Neural cell (in vitro differentiated cells): ENCODE results near the gene KLC4. TPM values are rescaled to one million over a fixed set of nuclear protein-coding genes. Genes with fewer than 3 reads are reported as not detected.

Experiments used
- H2AFZ ChIP-seq: fragments of 200-600, 300-800 bp; sonication (generic), shearing (Covaris generic); 2 replicates; pipeline ENCODE4 v1.6.0; 2014; ENCODE audit warnings: low read depth, mild to moderate bottlenecking, antibody characterized with exemption, low read length, moderate library complexity
- H3F3A ChIP-seq: fragments of 200-600 bp; shearing (Covaris generic); 2 replicates; pipeline ENCODE4 v1.6.1; 2016; ENCODE audit warnings: mild to moderate bottlenecking, moderate library complexity, mixed read lengths, antibody characterized with exemption, low read length; ENCODE audit not compliant: insufficient read depth, poor library complexity, severe bottlenecking
- H3K27ac ChIP-seq: fragments of 200-600, 300-800 bp; sonication (generic), shearing (Covaris generic); 2 replicates; pipeline ENCODE4 v1.5.1; 2014; ENCODE audit warnings: mild to moderate bottlenecking, low read length, moderate library complexity
- H3K27me3 ChIP-seq: fragments of 300-800, 200-600 bp; sonication (generic), shearing (Covaris generic); 2 replicates; pipeline ENCODE4 v1.6.0; 2014; ENCODE audit warnings: mild to moderate bottlenecking, low read depth, low read length, moderate library complexity; ENCODE audit not compliant: insufficient read depth
- H3K36me3 ChIP-seq: fragments of 300-800, 200-600 bp; sonication (generic), shearing (Covaris generic); 2 replicates; pipeline ENCODE4 v1.5.1; 2014; ENCODE audit warnings: mild to moderate bottlenecking, antibody characterized with exemption, low read length, moderate library complexity; ENCODE audit not compliant: insufficient read depth
- H3K4me2 ChIP-seq: fragments of 300-800, 200-600 bp; sonication (generic), shearing (Covaris generic); 2 replicates; pipeline ENCODE4 v1.6.0; 2014; ENCODE audit warnings: mild to moderate bottlenecking, low read length
- H3K4me3 ChIP-seq: fragments of 300-800, 200-600 bp; sonication (generic), shearing (Covaris generic); 2 replicates; pipeline ENCODE4 v1.5.1; 2014; ENCODE audit warnings: mild to moderate bottlenecking, low read length, moderate library complexity
- H3K79me2 ChIP-seq: fragments of 200-600 bp; shearing (Covaris generic); replicated peaks from 2 replicates; pipeline ENCODE4 v1.6.0; 2014; ENCODE audit warnings: mild to moderate bottlenecking, low read length, moderate library complexity; ENCODE audit not compliant: insufficient read depth
- H3K9ac ChIP-seq: fragments of 300-800, 200-600 bp; sonication (generic), shearing (Covaris generic); 2 replicates; pipeline ENCODE4 v1.6.1; 2016; ENCODE audit warnings: mild to moderate bottlenecking, low read length, mixed read lengths
- H3K9me2 ChIP-seq: fragments of 200-600 bp; shearing (Covaris generic); 2 replicates; pipeline ENCODE4 v1.6.1; 2016; ENCODE audit warnings: mild to moderate bottlenecking, low read length, mixed read lengths; ENCODE audit not compliant: insufficient read depth
- H3K9me3 ChIP-seq: fragments of 200-600, 300-800 bp; sonication (generic), shearing (Covaris generic); 2 replicates; pipeline ENCODE4 v1.6.1; 2016; ENCODE audit warnings: mild to moderate bottlenecking, mixed run types, low read length, moderate library complexity, mixed read lengths
- H4K20me1 ChIP-seq: fragments of 200-600 bp; shearing (Covaris generic); 2 replicates; pipeline ENCODE4 v1.6.1; 2016; ENCODE audit warnings: mild to moderate bottlenecking, mixed run types; ENCODE audit not compliant: insufficient read depth
- EP300 ChIP-seq: fragments of 450-650 bp; conservative IDR thresholded peaks from 2 replicates; pipeline ENCODE4 v1.6.1; 2014; ENCODE audit warnings: antibody characterized with exemption, mild to moderate bottlenecking, moderate library complexity; ENCODE audit not compliant: poor library complexity, severe bottlenecking
- EZH2 ChIP-seq: fragments of 200-600, 300-800 bp; shearing (Covaris generic), sonication (generic); IDR thresholded peaks from 2 replicates; pipeline ENCODE4 v1.6.1; 2014; ENCODE audit warnings: antibody characterized with exemption, low read length, borderline replicate concordance, mild to moderate bottlenecking; ENCODE audit not compliant: insufficient read depth, poor library complexity, severe bottlenecking
- MXI1 ChIP-seq: fragments of 450-650 bp; conservative IDR thresholded peaks from 2 replicates; pipeline ENCODE4 v1.6.1; 2014; ENCODE audit warnings: antibody characterized with exemption, mild to moderate bottlenecking; ENCODE audit not compliant: poor library complexity, severe bottlenecking
- POLR2AphosphoS5 ChIP-seq: IDR thresholded peaks from 2 replicates; pipeline ENCODE4 v1.6.1; 2012
- REST ChIP-seq: IDR thresholded peaks from 2 replicates; pipeline ENCODE4 v1.6.1; 2012; ENCODE audit warnings: borderline replicate concordance
- SMC3 ChIP-seq: fragments of 450-650 bp; conservative IDR thresholded peaks from 2 replicates; pipeline ENCODE4 v1.6.1; 2014; ENCODE audit warnings: antibody characterized with exemption, mild to moderate bottlenecking, moderate library complexity; ENCODE audit not compliant: poor library complexity
- polyA plus RNA-seq: library from polyadenylated mRNA; depleted of rRNA; stranded (reverse); fragments of >200 nt; gene quantifications from 2 replicates; pipeline ENCODE4 v1.2.3, GENCODE V29; 2014
- TF ChIP-seq, protein P1 (sequence below): fragments of 450-650 bp; IDR thresholded peaks from 2 replicates; pipeline ENCODE4 v1.5.1; 2014; ENCODE audit warnings: antibody characterized with exemption, mild to moderate bottlenecking, moderate library complexity; ENCODE audit not compliant: poor library complexity, severe bottlenecking

KLC4 gene
- polyA plus RNA-seq, 1 donor from 2014 or later = 75.3 TPM

DNA sequence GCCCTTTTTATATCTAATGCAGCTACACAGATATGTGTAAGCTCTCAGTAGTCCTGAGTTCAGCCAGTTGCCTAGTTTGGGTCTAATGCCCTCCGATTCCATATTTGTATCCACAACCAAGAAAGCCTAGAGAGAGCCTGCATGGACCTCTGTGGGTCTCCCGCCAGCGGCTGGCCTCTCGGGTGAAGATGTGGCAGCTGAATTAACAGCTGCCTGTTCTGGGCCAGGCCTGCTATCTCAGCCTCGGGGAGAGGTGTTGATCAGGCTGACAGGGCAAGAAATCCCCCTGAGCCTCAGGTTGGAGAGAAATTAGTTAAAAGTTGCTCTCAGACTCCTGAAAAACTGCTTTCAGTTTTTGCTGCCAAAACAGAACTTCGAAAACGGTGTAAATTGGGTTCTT is 36.5 kb downstream of the KLC4 start:
- H3K4me3 ChIP-seq = no peak overlapping the region
- no peak overlapping the region for H2AFZ ChIP-seq
- peaks cover 10% of the 10 kb centered on the region for H3K79me2 ChIP-seq
- no peaks in the 10 kb centered on the region for H3K27me3 ChIP-seq
- no peaks in the 10 kb centered on the region for H3F3A ChIP-seq
- no peak overlapping the region for H3K9ac ChIP-seq
- TF ChIP-seq REST (no peak), EP300 (no peak), POLR2AphosphoS5 (no peak), MXI1 (no peak), SMC3 (no peak), EZH2 (no peak)
- TF ChIP-seq, protein P1, sequence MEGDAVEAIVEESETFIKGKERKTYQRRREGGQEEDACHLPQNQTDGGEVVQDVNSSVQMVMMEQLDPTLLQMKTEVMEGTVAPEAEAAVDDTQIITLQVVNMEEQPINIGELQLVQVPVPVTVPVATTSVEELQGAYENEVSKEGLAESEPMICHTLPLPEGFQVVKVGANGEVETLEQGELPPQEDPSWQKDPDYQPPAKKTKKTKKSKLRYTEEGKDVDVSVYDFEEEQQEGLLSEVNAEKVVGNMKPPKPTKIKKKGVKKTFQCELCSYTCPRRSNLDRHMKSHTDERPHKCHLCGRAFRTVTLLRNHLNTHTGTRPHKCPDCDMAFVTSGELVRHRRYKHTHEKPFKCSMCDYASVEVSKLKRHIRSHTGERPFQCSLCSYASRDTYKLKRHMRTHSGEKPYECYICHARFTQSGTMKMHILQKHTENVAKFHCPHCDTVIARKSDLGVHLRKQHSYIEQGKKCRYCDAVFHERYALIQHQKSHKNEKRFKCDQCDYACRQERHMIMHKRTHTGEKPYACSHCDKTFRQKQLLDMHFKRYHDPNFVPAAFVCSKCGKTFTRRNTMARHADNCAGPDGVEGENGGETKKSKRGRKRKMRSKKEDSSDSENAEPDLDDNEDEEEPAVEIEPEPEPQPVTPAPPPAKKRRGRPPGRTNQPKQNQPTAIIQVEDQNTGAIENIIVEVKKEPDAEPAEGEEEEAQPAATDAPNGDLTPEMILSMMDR = no peak
- H3K27ac ChIP-seq = no peak overlapping the region
- H4K20me1 ChIP-seq = no peaks in the 10 kb centered on the region
- H3K9me3 ChIP-seq = no peaks in the 10 kb centered on the region
- H3K9me2 ChIP-seq = no peaks in the 10 kb centered on the region
- H3K36me3 ChIP-seq = no peaks in the 10 kb centered on the region
- no peak overlapping the region for H3K4me2 ChIP-seq

DNA sequence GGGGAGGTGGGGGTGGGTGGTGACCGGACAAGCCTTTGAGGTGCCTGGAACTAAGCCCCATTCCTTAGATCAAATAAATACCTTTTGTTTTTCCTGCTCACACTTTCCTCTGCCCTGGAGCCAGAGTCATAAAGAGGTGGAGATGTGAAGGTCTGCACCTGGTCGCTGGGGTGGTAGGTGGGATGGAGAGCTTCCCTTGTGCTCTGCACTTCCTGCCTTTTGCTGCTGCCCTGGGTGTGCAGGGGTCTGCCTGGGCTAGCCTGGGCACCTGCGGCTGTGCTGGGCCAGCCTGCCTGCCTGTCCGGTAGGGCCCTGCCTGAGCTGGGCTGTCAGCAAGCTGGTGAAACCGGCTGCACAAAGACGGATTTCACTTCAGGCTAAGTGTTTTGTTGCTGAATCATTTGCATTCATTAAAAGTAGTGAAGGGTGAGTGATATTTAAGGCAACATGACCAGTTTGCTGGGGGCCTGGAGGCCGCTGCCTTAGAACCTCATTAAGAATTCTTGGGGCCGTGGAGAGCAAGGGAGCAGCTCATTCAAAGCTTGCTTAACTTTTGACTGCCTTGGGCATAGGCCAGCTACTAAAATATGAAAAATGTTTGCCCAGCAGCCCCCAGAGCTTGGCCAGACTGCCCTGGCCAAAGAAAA is 37.1 kb downstream of the KLC4 start:
- H3K79me2 ChIP-seq = peaks cover 10% of the 10 kb centered on the region
- no peaks in the 10 kb centered on the region for H3F3A ChIP-seq
- no peak overlapping the region for H3K4me3 ChIP-seq
- H4K20me1 ChIP-seq = no peaks in the 10 kb centered on the region
- no peak overlapping the region for H3K4me2 ChIP-seq
- no peaks in the 10 kb centered on the region for H3K9me2 ChIP-seq
- H3K36me3 ChIP-seq = no peaks in the 10 kb centered on the region
- no peak overlapping the region for H3K27ac ChIP-seq
- no peak overlapping the region for H3K9ac ChIP-seq
- no peaks in the 10 kb centered on the region for H3K27me3 ChIP-seq
- H2AFZ ChIP-seq = no peak overlapping the region
- H3K9me3 ChIP-seq = no peaks in the 10 kb centered on the region
- TF ChIP-seq, protein P1 = no peak
- TF ChIP-seq REST = no peak
